HG02642 (cell line): ENCODE measurements around the gene SLC45A3.
"Not testable (repeated sequence)": the region's sequence is repeated elsewhere in the genome, so short reads cannot be mapped to it uniquely, and the experiment has no call there.

Experiments used
- ATAC-seq: cut with Tn5 transposase; IDR thresholded peaks from one replicate; pipeline ENCODE4 v1.9.1; 2021; ENCODE audit warnings: mild to moderate bottlenecking; ENCODE audit not compliant: unreplicated experiment, poor library complexity

Gene SLC45A3

DNA sequence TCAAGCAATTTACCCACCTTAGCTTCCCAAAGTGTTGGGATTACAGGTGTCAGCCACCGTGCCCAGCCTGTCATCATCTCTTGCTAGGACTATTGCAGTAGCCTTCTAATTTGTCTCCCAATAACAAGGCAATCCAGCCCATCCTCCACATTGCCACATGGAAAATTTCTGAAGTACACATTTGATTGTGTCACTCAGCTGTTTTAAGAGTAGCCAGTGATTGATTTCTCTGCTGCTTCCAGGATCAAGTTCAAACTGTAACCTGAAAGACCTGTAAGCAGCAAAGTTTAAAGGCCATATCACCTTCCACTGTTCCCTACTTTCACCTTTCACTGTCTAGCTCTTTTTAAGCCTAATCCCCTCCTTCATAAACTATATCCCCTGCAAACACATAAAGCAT lies 40.7 kb downstream of the SLC45A3 start:
- no peak for ATAC-seq

DNA sequence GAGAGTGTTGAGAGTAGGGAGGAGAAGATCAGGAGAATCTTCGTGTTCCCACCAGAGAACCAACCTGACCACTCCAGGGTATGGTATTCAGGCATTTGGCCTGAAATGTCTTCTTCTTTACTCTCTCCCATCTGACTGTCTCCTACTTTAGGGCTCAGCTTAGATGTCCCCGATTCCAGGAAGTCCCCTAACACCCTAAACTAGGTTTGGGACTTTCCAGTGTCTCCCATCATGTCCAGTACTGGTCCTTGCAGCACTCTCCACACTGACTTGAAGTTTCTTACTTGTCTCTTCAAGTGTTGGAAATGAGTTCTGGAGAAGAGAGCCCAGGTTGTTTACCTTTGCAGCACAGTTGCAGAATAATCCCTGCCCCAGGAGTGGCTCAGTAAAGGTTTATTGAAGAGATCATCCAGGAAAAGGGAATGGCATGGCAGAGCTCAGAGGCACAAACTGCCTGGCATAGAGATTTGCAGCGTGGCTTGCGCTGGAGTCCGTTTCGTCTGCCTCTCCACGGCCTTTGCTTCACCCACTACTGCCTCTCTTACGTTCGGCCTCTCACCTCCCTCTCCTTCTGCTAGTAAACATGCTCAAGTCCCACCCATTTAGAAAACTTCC lies 42.3 kb downstream of the SLC45A3 start:
- ATAC-seq: no peak

DNA sequence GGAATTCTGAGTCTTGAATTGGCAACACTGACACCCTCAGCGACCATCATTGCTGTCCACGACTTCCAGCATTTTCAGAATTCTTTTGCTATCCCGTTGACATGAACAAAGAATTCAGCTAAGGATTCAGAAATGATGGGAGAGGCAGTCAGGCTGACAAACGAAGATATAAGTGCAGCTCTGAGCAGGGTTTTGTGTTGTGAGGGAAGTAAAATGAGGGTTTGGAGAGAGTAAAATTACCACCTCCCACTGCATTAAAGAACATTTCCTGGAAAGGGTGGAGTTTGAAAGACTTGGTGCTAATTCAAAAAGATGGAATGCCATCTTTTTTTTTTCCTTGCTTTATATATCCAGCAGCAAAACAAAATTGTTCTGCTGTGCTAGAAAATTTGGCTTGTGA lies 43.6 kb downstream of the SLC45A3 start:
- no peak for ATAC-seq

DNA sequence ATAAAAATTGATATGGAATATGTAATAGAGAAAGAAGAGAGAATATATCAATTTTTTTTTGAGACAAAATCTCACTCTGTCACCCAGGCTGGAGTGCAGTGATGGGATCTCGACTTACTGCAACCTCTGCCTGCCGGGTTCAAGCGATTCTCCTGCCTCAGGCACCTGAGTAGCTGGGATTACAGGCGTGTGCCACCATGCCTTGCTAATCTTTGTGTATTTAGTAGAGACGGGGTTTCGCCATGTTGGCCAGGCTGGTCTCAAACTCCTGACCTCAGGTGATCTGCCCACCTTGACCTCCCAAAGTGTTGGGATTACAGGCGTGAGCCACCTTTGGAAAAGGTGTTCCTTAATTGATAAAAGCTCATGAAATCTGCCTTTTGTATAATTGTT lies 44.2 kb downstream of the SLC45A3 start:
- not testable (repeated sequence) for ATAC-seq

DNA sequence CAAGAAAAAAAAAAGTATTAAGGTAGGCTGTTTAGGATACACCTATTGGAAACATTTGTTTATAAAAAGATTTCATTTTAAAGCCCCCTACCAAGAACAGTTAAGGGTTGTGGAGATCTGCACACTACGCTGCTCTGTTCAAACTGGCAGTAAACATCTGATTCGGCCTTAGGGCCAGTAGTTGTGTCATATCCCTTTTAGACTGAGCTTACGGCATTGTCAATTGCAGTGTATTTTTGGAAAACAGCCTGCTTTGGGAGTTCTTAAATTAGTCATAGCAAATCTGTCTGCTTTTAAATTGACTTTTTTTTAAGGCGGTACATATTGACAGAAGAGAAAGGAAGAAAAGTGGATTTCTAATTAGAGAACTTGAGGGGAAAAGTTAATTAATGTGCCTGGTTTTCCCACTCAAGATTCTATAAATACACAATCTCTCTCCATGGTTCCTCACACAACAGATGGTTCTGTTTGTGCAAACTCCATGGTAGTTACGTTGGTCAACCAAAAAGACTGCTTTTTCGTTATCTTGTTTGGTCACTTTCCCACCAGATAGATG lies 46.8 kb downstream of the SLC45A3 start:
- ATAC-seq: no peak

DNA sequence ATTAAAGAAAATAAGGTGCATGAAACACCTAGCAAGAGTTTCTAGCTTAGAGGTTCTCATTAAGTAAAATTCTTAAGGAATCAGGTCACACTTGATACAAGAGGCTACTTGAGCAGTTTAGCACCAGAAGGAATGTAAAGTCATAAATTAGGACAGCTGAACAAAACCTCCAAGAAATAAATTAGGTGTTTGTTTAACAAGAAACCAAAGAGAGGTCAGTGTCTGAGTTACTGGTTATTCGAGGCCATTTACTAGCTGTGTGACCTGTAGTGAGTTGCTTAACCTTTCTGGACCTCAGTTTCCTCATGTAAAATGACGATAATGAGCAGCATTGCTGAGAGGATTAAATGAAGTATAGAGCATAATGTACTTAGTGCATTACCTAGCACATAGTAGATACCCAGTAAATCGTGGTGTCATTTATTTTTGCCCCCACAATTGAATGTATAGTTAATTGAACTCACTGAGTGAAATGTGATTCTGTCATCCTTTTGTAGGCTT lies 47.6 kb downstream of the SLC45A3 start:
- ATAC-seq: no peak

DNA sequence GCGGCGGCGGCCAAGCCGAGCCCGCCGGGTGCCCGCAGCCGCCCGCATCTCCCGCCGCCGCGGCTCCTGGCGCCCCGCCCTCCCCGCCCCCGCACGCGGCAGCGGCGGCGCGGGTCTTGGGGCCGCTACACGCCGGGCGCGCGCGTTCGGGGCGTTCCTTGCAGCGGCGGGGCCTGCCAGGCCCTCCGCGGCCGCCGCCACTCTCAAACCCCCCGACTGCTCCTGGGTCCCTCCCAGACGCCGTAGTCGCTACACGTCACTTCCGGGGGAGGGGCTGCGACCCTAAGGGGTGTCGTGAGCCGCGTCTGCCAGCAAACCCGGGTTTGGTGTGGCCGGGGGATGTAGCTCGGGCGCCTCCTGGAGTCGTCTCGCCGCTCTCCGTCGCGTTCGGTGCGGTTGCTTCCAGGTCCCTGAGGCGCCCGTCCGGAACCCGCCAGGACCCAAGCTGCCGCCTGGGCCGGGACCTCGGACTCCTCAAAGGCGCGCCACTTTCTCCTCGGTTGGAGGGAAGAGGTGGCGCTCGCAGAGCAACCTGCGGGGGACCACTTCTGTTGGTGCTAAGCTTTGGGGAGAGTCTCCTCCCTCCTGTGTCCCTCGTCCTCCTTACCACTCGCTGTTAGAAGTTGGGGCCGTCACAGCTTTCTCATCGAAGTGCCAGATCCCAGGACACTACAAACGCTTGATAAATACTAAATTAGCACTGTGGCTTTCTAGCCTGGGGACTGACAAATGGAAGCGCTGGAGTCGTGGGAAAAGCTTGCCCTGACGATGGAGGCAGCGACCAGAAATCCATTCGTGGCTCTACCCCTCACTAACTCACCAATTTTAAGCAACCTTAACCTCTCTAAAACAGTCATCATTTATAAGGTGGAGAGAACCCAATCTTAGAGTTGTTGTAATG lies 48.3 kb downstream of the SLC45A3 start, which contains the start of gene ELK4:
Gene ELK4 (minus strand): TSS at position 244 of the 901 bp plus-strand sequence. CDS start 8,129 bp downstream, outside the sequence.
- peak; percentile 83 for ATAC-seq

DNA sequence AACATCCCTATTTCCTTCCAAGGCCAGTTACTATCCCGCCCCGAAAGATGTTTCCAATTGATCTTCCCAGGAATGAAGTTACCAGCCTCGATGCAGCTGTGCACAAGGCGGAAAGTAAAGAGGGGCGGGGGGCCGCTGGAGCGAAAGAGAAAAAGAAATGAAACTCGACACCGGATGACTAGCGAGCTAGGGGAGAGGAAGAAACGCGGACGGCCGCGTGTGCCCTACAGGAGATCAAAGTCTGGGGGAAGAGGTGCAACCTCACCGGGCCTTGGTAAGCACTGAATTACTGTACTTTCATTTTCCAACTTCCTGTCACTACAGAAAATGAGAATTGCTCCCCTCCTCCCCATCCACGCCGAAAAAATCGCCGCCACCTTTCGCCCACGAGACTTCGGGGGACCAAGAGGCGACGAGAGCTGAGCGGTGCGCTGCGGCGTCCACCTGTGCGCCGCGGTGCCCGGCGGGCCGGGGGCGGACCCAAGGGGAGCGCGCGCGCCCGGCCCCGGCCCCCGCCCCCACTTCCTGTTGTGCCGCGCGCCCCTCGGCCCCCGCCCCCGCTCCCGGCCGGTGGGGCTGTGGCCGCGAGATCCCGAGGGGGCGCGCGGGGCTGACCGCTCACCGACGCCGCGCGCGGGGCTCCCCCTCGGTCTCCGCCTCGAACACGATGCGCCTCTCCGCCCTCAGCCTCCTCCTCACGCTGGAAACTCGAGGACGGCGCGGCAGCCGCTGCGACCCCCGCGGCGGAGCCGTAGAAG lies 49.1 kb downstream of the SLC45A3 start:
- peak; percentile 67 for ATAC-seq

DNA sequence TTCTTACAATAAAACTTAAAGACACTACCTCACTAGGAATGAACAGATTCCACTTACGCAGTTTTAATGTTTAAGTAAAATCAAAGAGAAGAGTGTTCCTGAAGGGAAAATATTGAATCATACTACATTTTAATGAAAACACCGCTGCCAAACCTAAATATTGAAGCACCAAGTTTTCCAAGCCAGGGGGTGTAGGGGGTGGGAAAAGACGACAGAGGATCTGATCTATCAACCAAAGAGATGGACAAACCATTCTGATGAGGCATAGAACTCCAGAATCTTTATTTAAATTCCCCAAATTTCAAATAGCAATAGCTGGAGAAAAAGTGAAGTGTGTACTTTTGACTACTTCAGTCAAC lies 49.7 kb downstream of the SLC45A3 start:
- ATAC-seq: no peak

DNA sequence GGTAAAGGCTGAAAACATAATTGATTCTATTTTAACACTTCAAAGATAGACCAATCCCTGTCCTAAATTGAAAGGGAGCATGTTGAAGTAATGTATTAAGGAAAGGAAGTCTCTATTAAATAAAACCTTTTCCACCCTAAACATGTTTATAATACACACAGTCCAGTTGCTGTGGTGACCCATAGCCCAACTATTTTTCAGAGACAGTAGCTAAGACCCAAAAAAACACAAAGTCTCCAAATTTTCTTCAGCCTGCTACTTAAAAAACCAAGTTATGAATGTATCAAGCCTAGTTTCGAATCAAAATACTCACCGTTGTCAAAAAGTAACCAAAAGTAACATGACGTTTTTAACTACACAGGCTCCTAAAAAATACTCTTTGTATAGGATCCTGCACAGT lies 50.1 kb downstream of the SLC45A3 start:
- no peak for ATAC-seq

DNA sequence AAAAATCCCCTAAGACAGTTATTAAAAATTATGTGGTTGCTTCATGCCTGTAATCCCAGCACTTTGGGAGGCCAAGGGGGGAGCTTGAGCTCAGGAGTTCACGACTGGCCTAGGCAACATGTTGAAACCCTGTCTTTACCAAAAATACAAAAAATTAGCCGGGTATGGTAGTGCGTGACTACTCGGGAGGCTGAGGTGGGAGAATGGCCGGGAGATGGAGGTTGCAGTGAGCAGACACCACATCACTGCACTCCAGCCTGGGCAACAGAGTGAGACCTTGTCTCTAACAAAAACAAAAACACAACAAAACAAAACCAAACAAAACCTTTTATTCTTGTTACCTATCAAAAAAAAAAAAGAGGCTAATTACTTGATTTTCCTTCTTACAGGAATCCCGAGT lies 50.6 kb downstream of the SLC45A3 start:
- ATAC-seq: no peak

DNA sequence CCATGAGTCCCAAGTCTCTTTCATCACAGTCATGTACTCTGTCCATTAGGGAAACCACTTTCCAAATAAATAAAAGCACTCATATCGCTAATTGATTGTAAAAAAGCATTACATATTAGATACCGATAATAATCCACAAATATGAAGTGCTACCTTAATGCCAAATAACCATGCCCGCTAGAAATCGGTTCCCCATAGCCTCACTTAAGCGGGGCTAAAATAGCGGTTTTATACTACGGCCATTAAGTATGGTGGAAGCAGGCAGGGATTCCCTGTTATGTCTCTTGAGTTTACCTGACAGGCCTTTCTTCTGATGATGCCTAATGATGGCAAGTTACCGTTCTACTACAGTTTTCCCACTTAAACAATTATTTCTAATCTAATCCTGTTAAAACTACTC lies 52.4 kb downstream of the SLC45A3 start:
- no peak for ATAC-seq

DNA sequence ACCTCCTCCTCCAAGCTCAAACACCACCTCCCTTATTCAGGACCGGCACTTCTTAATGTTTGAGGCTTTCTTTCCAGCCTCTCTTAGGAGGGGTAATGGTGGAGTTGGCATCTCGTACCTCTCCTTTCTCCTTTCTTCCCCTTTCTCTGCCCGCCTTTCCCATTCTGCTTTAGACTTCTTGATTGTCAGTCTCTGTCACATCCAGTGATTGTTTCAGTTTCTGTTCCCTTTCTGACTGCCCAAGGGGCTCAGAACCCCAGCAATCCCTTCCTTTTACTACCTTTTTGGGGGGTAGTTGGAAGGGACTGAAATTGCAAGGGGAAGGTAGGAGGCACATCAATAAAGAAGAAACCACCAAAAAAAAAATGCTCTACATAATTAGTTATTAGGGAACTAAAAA lies 54.1 kb downstream of the SLC45A3 start:
- no peak for ATAC-seq

DNA sequence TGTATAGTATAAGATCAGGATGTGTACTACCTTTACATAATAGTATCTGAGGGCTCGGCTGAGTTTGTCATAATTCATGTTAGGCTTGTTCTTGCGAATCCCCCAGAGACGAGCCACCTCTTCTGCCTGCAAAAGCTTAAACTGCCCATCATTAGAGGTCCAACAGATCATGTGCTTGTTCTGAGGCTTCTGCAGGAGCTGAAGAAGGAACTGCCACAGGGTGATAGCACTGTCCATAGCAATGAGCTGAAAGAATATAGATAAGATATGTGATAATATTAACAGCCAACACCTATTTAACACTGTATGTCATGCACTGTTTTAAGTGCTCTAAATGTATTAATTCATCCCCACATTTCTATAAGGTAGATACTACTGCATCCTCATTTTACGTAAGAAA lies 56.7 kb downstream of the SLC45A3 start:
- ATAC-seq: no peak

DNA sequence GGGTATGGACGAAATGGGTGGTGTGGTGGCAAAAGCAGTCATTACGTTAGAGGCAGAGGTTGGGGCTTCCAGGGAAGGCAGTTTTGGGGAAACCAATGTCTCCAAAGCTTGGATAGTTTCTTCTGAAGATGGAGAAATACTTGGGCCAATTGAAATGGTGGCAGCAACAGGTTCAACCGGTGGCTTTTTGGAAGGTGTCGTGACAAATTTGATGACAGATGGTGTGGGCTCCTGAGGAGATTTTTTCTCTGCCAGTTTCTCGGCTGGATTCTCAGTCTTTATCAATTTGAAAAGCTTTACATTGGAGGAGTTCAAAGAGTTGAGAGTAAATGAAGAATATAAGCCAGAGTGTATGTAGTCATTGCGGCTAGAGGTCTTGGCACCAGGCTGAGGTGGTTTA lies 60.0 kb downstream of the SLC45A3 start:
- no peak for ATAC-seq

DNA sequence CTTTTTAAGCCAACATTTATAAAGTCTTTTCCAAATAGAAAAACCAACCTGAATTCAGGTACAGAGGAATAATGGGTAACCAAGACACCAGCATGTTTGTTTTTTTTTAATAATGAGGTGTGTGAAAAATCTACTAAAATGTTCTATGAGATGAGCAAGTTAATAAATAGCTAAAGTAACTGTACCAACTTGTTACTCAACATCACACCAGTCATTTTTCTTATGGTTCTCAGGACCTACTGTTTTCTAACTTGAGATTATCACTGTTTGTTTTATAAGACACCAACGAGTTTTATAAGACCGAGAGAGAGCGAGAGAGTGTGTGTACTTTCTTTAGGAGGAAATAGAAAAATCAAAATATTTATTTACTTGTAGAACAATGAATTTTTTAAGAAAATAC lies 60.9 kb downstream of the SLC45A3 start:
- ATAC-seq: no peak

DNA sequence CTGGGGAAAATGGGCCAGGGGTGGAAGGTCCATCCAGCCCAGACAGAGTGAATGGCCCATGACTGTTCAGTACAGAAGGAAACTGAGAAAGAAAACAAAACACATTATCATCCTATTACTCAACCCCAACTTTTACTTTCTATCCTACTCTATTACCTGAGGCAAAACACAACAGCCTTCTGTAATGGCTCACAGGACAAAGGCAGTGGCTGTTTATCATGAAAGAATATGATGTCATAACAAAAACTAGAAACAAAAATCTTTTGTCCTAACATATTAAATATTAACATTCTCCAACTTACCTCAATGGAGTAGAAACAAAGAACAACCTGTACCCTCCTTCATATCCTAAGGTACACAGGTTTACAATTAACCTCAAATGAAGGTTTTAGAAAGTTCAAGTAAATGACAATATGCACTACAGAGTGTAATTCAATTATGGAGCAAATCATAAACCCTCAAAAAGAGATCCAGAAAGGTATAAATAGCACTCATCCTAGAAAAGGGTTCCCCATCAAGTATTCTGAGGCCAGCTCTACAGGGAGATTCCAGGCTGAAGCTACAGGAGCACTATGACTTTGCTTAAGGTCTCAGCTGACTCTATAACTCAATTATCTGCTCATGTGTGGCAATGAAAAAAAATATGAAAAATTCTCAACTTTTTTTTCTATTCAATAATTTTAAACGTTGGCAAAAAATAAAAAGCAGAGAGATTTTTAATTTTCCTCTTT lies 63.6 kb downstream of the SLC45A3 start:
- ATAC-seq: no peak

DNA sequence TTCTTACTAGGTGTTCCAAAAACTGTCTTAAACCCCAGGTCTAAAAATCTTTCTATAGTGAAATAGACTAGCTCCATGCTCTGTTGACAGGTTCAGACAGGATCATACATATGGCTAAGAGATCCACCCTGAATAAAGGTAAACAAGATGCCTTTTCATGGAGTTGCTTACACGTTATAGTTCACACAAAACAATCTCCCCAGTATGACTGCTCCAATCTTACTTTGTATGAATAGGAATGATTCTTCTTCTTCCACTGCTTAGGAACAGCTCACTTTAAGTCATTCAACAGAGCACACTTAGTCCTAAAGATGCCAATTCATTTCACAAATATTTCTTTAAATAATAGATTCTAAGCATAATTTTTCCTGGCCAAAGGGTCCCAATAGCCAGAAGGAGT lies 64.5 kb downstream of the SLC45A3 start:
- ATAC-seq: no peak

DNA sequence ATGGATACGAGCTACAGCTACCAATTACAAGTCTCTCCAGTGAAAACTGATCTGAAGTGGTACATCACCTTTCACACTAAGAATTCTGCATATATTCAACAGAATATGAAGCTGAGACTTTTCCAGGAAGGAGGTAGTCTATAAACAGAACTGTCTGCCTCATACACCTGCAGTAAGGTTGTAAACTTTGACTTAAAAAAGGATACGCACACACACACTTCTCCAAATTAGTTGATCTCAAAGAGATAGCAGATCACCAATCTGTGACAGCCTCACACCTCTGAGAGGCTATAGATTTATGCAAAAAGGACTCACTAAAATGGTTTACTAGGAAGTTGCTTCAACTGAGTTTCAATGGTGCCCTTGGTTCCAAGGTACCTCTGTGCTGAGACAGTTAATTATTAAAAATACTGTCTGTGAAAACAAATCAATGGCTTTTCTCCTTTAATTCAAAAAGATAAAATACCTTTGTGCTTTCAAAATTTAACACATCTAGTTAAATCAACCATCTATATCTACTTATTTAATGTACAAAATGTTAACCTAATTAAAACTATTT lies 66.4 kb downstream of the SLC45A3 start:
- no peak for ATAC-seq

DNA sequence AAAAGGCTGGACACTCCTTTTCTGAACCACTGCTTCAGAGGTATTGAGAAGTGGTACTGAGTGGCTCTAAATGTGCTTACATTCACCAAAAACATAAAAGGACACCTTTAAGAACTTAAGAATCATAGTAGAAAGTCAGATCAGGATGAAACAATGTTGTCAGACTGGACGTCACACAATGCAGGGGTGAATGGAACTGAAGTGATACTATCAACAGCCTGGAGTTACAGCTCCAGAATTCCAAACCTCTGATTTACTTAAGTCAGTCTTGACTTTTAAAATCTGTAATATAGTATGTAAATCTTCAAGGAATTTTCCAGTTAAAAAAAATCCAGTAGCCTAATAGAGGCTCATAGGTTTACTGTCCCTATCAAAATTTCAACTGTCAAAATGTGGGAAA lies 67.8 kb downstream of the SLC45A3 start:
- no peak for ATAC-seq
